Measurements from ENCODE around the gene PLA2G4D. TPM values are rescaled to one million over a fixed set of nuclear protein-coding genes. Genes with fewer than 3 reads are reported as not detected.

The PLA2G4D gene
- total and polyA plus RNA-seq, 2 donors (not counting 3 experiments of a cell fraction or from before 2014, with no cell fraction given): not detected

DNA sequence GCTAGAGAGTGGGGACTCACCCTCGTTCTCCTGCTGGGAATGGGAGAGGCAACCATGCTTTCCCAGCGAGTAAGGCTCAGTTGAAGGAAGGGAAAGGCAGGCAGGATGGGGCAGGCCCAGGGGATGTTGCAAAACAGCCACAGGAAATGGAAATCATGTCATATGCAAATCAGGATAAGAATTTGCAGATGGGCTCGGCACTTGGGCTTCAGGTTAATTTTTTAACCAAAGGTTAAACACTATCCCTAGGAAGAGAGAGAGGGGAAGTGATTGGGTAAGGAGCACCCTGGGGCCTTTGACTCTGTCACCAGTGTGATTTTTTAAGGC, 59.0 kb downstream of the PLA2G4D start:
- intact Hi-C loops (cut with micrococcal nuclease) (no loop called here), dilution Hi-C loops (cut with MboI; ENCODE audit: extremely low pct_ligation_motif_present, low sequenced_read_pairs) (no loop called here)
- DNase-seq (ENCODE audit: low read depth, low spot score): no peak
- no peaks in the 10 kb centered on the region for H3K9me1 ChIP-seq (replicated peaks; ENCODE audit: control insufficient read depth, extremely low read depth, insufficient read depth, low read length)
- FAIRE-seq: peak; percentile 43
- no peak overlapping the region for H3K9ac ChIP-seq (replicated peaks; ENCODE audit: extremely low read depth, insufficient read depth, low read length)
- no peak overlapping the region for H3K27ac ChIP-seq (ENCODE audit: insufficient read depth, low read depth, low read length)
- no peaks in the 10 kb centered on the region for H4K20me1 ChIP-seq (replicated peaks; ENCODE audit: control insufficient read depth, extremely low read depth, insufficient read depth, low read length)
- no peak overlapping the region for H3K4me3 ChIP-seq (replicated peaks in 1 of 3; ENCODE audit: insufficient read depth in 1 of 3, low read depth in 1 of 3, low read length in 3 of 3)
- ChIA-PET CTCF (no interaction called here), POLR2A (no interaction called here)
- no peaks in the 10 kb centered on the region for H3K9me3 ChIP-seq (replicated peaks; ENCODE audit: control insufficient read depth, insufficient read depth, low read length)
- peak overlapping the region; percentile 86 for H2AFZ ChIP-seq (ENCODE audit: low read depth, low read length)
- no peaks in the 10 kb centered on the region for H3K79me2 ChIP-seq (ENCODE audit: control insufficient read depth, insufficient read depth, low read length)
- TF ChIP-seq MYC (IDR thresholded peaks at IDR 0.05; ENCODE audit: low read depth, low read length) (no peak), POLR2A (IDR thresholded peaks at IDR 0.05; ENCODE audit: low read depth, low read length) (no peak)
- no TSS peak for BruUV-seq (replicated peaks)
- H3K4me2 ChIP-seq (ENCODE audit: insufficient read depth, low read length): no peak overlapping the region
- H3K4me1 ChIP-seq (ENCODE audit: control insufficient read depth, extremely low read depth, insufficient read depth, low read length): peaks cover 2% of the 10 kb centered on the region
- H3K36me3 ChIP-seq (ENCODE audit: control insufficient read depth in 2 of 2, extremely low read depth in 1 of 2, insufficient read depth in 2 of 2, low read length in 2 of 2): no peaks in the 10 kb centered on the region
- peaks cover 0 to 11% of the 10 kb centered on the region in 2 experiments for H3K27me3 ChIP-seq (ENCODE audit: control insufficient read depth in 2 of 2, insufficient read depth in 2 of 2, low read length in 2 of 2)

- H3K36me3 ChIP-seq (ENCODE audit: control insufficient read depth in 2 of 2, extremely low read depth in 1 of 2, insufficient read depth in 2 of 2, low read length in 2 of 2): no peaks in the 10 kb centered on the region
- H3K27ac ChIP-seq (ENCODE audit: insufficient read depth, low read depth, low read length): no peak overlapping the region
- H3K4me3 ChIP-seq (replicated peaks in 1 of 3; ENCODE audit: insufficient read depth in 1 of 3, low read depth in 1 of 3, low read length in 3 of 3): no peak overlapping the region
- POLR2A ChIA-PET: no interaction called here
- H3K9me3 ChIP-seq (replicated peaks; ENCODE audit: control insufficient read depth, insufficient read depth, low read length): no peaks in the 10 kb centered on the region
- H4K20me1 ChIP-seq (replicated peaks; ENCODE audit: control insufficient read depth, extremely low read depth, insufficient read depth, low read length): no peaks in the 10 kb centered on the region
- dilution Hi-C loops (cut with MboI; ENCODE audit: extremely low pct_ligation_motif_present, low sequenced_read_pairs): no loop called here
- no TSS peak for BruUV-seq (replicated peaks)
- peaks cover 2% of the 10 kb centered on the region for H3K4me1 ChIP-seq (ENCODE audit: control insufficient read depth, extremely low read depth, insufficient read depth, low read length)
- no peak overlapping the region for H3K9ac ChIP-seq (replicated peaks; ENCODE audit: extremely low read depth, insufficient read depth, low read length)
- peak overlapping the region; percentile 86 for H2AFZ ChIP-seq (ENCODE audit: low read depth, low read length)
- TF ChIP-seq MYC (IDR thresholded peaks at IDR 0.05; ENCODE audit: low read depth, low read length): no peak
- no peak for TF ChIP-seq EZH2 (IDR thresholded peaks at IDR 0.05; ENCODE audit: borderline replicate concordance, low read depth, low read length, severe bottlenecking)
- TF ChIP-seq GATA2 (IDR thresholded peaks at IDR 0.05; ENCODE audit: insufficient read depth, insufficient read length, low read depth, low read length): no peak
- no peak for TF ChIP-seq JUN (IDR thresholded peaks at IDR 0.05; ENCODE audit: borderline replicate concordance, insufficient read depth, insufficient read length, low read depth)
- TF ChIP-seq MAX (IDR thresholded peaks at IDR 0.05; ENCODE audit: insufficient read depth, insufficient read length): no peak
- TF ChIP-seq FOS (IDR thresholded peaks at IDR 0.05; ENCODE audit: borderline replicate concordance, insufficient read depth, low read length): no peak
- no peak for TF ChIP-seq POLR2AphosphoS5 (IDR thresholded peaks at IDR 0.05; ENCODE audit: insufficient read depth, low read depth, low read length)
- no peak for TF ChIP-seq CTCF (IDR thresholded peaks at IDR 0.05; ENCODE audit: extremely low read depth in 1 of 2, insufficient read depth in 1 of 2, low read depth in 1 of 2, low read length in 2 of 2)
- no peak for TF ChIP-seq POLR2A (IDR thresholded peaks at IDR 0.05; ENCODE audit: low read depth, low read length)
- no peaks in the 10 kb centered on the region for H3K79me2 ChIP-seq (ENCODE audit: control insufficient read depth, insufficient read depth, low read length)
- H3K27me3 ChIP-seq (ENCODE audit: control insufficient read depth in 2 of 2, insufficient read depth in 2 of 2, low read length in 2 of 2): peaks cover 3 to 11% of the 10 kb centered on the region in 2 experiments
- DNase-seq (ENCODE audit: low read depth, low spot score): no peak
- CTCF ChIA-PET: interaction anchor here (1.3 kb wide), 1 partner anchor 45 kb away, joined by 3 read pairs; no protein-coding TSS in a partner anchor
- H3K4me2 ChIP-seq (ENCODE audit: insufficient read depth, low read length): no peak overlapping the region
- no peaks in the 10 kb centered on the region for H3K9me1 ChIP-seq (replicated peaks; ENCODE audit: control insufficient read depth, extremely low read depth, insufficient read depth, low read length)
- FAIRE-seq: no peak
- intact Hi-C loops (cut with micrococcal nuclease): no loop called here
These were observed 59.5 kb downstream of the PLA2G4D start for GRCh38 chr15:42034628-42035434.
